Occipital lobe (tissue), 2 donors: ENCODE results near the gene FOXP4. TPM values are rescaled to one million over a fixed set of nuclear protein-coding genes. Genes with fewer than 3 reads are reported as not detected.
"Not testable (repeated sequence)": the region's sequence is repeated elsewhere in the genome, so short reads cannot be mapped to it uniquely, and the experiment has no call there.

Source experiments
- DNase-seq: peaks from one replicate; lab custom pipeline; 2025; lab: John Stamatoyannopoulos, UW
- total RNA-seq: library from RNA; depleted of rRNA; stranded (reverse); fragments of >200 nt; gene quantifications from one replicate; pipeline ENCODE4 v1.2.3, GENCODE V29; 2014

The FOXP4 gene
- total RNA-seq, 1 donor from 2014 or later: 0.94 TPM

GRCh38 chr6:41598670-41599014 is 52.5 kb downstream of the FOXP4 start:
- no peak for DNase-seq

GRCh38 chr6:41599015-41599851 is 53.1 kb downstream of the FOXP4 start:
- DNase-seq: no peak

GRCh38 chr6:41599852-41600445 is 53.8 kb downstream of the FOXP4 start:
- DNase-seq: no peak

GRCh38 chr6:41600499-41601247 is 54.5 kb downstream of the FOXP4 start:
- DNase-seq: no peak

GRCh38 chr6:41601248-41601549 is 55.0 kb downstream of the FOXP4 start:
- DNase-seq: no peak

GRCh38 chr6:41602422-41602743 is 56.2 kb downstream of the FOXP4 start:
- DNase-seq: no peak

- DNase-seq: peak; percentile 64
Observed at GRCh38 chr6:41602864-41603608, 56.9 kb downstream of the FOXP4 start.

GRCh38 chr6:41604006-41604405 is 57.8 kb downstream of the FOXP4 start:
- DNase-seq: no peak

GRCh38 chr6:41605649-41606048 is 59.5 kb downstream of the FOXP4 start:
- no peak for DNase-seq

- no peak for DNase-seq
Observed at GRCh38 chr6:41607036-41607435, 60.9 kb downstream of the FOXP4 start.

GRCh38 chr6:41607736-41608135 is 61.6 kb downstream of the FOXP4 start:
- no peak for DNase-seq

GRCh38 chr6:41608443-41609151 is 62.4 kb downstream of the FOXP4 start:
- DNase-seq: no peak

- no peak for DNase-seq
Observed at GRCh38 chr6:41614715-41615114, 68.5 kb downstream of the FOXP4 start.

GRCh38 chr6:41615311-41615710 is 69.1 kb downstream of the FOXP4 start:
- DNase-seq: no peak

- DNase-seq: no peak
Observed at GRCh38 chr6:41618598-41618997, 72.4 kb downstream of the FOXP4 start.

- DNase-seq: not testable (repeated sequence)
Observed at GRCh38 chr6:41619193-41619592, 73.0 kb downstream of the FOXP4 start.

- no peak for DNase-seq
Observed at GRCh38 chr6:41621367-41621766, 75.2 kb downstream of the FOXP4 start.

- no peak for DNase-seq
Observed at GRCh38 chr6:41621802-41622201, 75.6 kb downstream of the FOXP4 start.

- DNase-seq: no peak
Observed at GRCh38 chr6:41622206-41622988, 76.2 kb downstream of the FOXP4 start.

GRCh38 chr6:41623330-41623729 is 77.1 kb downstream of the FOXP4 start:
- DNase-seq: no peak
